IMR-90 (cell line): Measurements from ENCODE around the gene TBX20. TPM values are rescaled to one million over a fixed set of nuclear protein-coding genes. Genes with fewer than 3 reads are reported as not detected.
"Not testable (repeated sequence)": the region's sequence is repeated elsewhere in the genome, so short reads cannot be mapped to it uniquely, and the experiment has no call there.

Experiments
- ATAC-seq: fragments of 200-7000 bp; cut with Tn5 transposase; 2 replicates; pipeline ENCODE4 v1.9.1; 2020; ENCODE audit warnings: low read depth, mild to moderate bottlenecking, moderate library complexity
- BruUV-seq: library from RNA; stranded (reverse); fragments of 400-500 nt; replicated peaks from 2 replicates; lab custom pipeline; 2021; lab: Mats Ljungman, UMichigan
- CTCF ChIA-PET: fragments of 300-600 bp; formaldehyde crosslinking; extraction: SDS; loops from one replicate; lab custom pipeline; 2021; ENCODE audit warnings: antibody characterized with exemption; lab: Yijun Ruan, JAX
- POLR2A ChIA-PET: fragments of 300-600 bp; sonication (Branson Sonifier 250); formaldehyde crosslinking; loops from one replicate; lab custom pipeline; 2022; ENCODE audit warnings: antibody characterized with exemption; ENCODE audit not compliant: unreplicated experiment; lab: Charles Lee
- DNase-seq: peaks from one replicate; pipeline ENCODE4 v3.0.0; 2013
- H2AFZ ChIP-seq: replicated peaks from 2 replicates; pipeline ENCODE3; 2013; ENCODE audit warnings: low read length, mild to moderate bottlenecking; ENCODE audit not compliant: poor library complexity
- H2AK5ac ChIP-seq: 2 replicates; pipeline ENCODE4 v1.6.1; 2013; ENCODE audit warnings: low read depth, low read length, inconsistent platforms
- H2AK9ac ChIP-seq: replicated peaks from 2 replicates; pipeline ENCODE3; 2013; ENCODE audit warnings: mild to moderate bottlenecking, low read depth, low read length, moderate library complexity; ENCODE audit not compliant: poor library complexity
- H2BK120ac ChIP-seq: 2 replicates; pipeline ENCODE4 v1.6.1; 2013; ENCODE audit warnings: low read depth, low read length, inconsistent platforms
- H2BK15ac ChIP-seq: 3 replicates; pipeline ENCODE4 v1.6.1; 2013; ENCODE audit warnings: low read depth, low read length, inconsistent platforms
- H2BK20ac ChIP-seq: 2 replicates; pipeline ENCODE4 v1.6.1; 2013; ENCODE audit warnings: low read depth, mild to moderate bottlenecking, inconsistent platforms, low read length, moderate library complexity
- H2BK5ac ChIP-seq: 2 replicates; pipeline ENCODE4 v1.6.1; 2013; ENCODE audit warnings: mild to moderate bottlenecking, low read depth, low read length, inconsistent platforms; ENCODE audit not compliant: poor library complexity, severe bottlenecking
- H3K14ac ChIP-seq: replicated peaks from 2 replicates; pipeline ENCODE4 v1.6.1; 2013; ENCODE audit warnings: low read depth, low read length, inconsistent platforms
- H3K18ac ChIP-seq: 2 replicates; pipeline ENCODE4 v1.6.1; 2013; ENCODE audit warnings: low read depth, low read length, control low read depth
- H3K23ac ChIP-seq: 2 replicates; pipeline ENCODE4 v1.6.1; 2013; ENCODE audit warnings: low read depth, low read length, inconsistent platforms
- H3K27ac ChIP-seq: 2 replicates; pipeline ENCODE4 v1.5.1; 2013; ENCODE audit warnings: mild to moderate bottlenecking, control low read depth, low read length; ENCODE audit not compliant: insufficient read depth
- H3K27me3 ChIP-seq: 2 replicates; pipeline ENCODE4 v1.6.1; 2013; ENCODE audit warnings: low read length; ENCODE audit not compliant: control insufficient read depth, insufficient read depth
- H3K36me3 ChIP-seq: 2 replicates; pipeline ENCODE4 v1.6.1; 2013; ENCODE audit warnings: low read length, mixed read lengths; ENCODE audit not compliant: control insufficient read depth, insufficient read depth
- H3K4ac ChIP-seq: 2 replicates; pipeline ENCODE4 v1.6.1; 2013; ENCODE audit warnings: low read depth, low read length, inconsistent platforms
- H3K4me1 ChIP-seq: 2 replicates; pipeline ENCODE4 v1.6.1; 2013; ENCODE audit warnings: low read length, mixed read lengths; ENCODE audit not compliant: control insufficient read depth, insufficient read depth
- H3K4me2 ChIP-seq: 2 replicates; pipeline ENCODE4 v1.6.1; 2013; ENCODE audit warnings: low read depth, mild to moderate bottlenecking, control low read depth, low read length, moderate library complexity
- H3K4me3 ChIP-seq: 2 replicates; pipeline ENCODE4 v1.5.1; 2013; ENCODE audit warnings: low read depth, mild to moderate bottlenecking, control low read depth, low read length, moderate library complexity; ENCODE audit not compliant: insufficient read depth
- H3K56ac ChIP-seq: 2 replicates; pipeline ENCODE4 v1.6.1; 2013; ENCODE audit warnings: low read length, inconsistent platforms; ENCODE audit not compliant: insufficient read depth; ENCODE audit errors: extremely low read depth
- H3K79me1 ChIP-seq, 2 experiments: 2 replicates each; pipeline ENCODE4 v1.6.1; 2013; ENCODE audit warnings: low read length in 2 of 2, inconsistent platforms in 1 of 2, low read depth in 1 of 2
- H3K9ac ChIP-seq: 2 replicates; pipeline ENCODE4 v1.6.1; 2013; ENCODE audit warnings: low read depth, low read length, control low read depth
- H3K9me1 ChIP-seq: 2 replicates; pipeline ENCODE4 v1.6.1; 2013; ENCODE audit warnings: low read length, inconsistent platforms; ENCODE audit not compliant: insufficient read depth
- H3K9me3 ChIP-seq: 2 replicates; pipeline ENCODE4 v1.6.1; 2013; ENCODE audit warnings: low read length; ENCODE audit not compliant: control insufficient read depth, insufficient read depth
- H4K20me1 ChIP-seq: 2 replicates; pipeline ENCODE4 v1.6.1; 2013; ENCODE audit warnings: low read length, inconsistent platforms; ENCODE audit not compliant: insufficient read depth
- H4K5ac ChIP-seq: 2 replicates; pipeline ENCODE4 v1.6.1; 2013; ENCODE audit warnings: mild to moderate bottlenecking, low read depth, low read length, control low read depth
- H4K8ac ChIP-seq, 2 experiments: 2 replicates each; pipeline ENCODE4 v1.6.1; 2013; ENCODE audit warnings: low read depth in 2 of 2, low read length in 2 of 2, control low read depth in 1 of 2, inconsistent platforms in 1 of 2
- H4K91ac ChIP-seq: 2 replicates; pipeline ENCODE4 v1.6.1; 2013; ENCODE audit warnings: low read depth, low read length, inconsistent platforms; ENCODE audit not compliant: insufficient read depth
- BHLHE40 ChIP-seq: fragments of 150-350 bp; IDR thresholded peaks from 2 replicates; pipeline ENCODE4 v1.6.1; 2016; ENCODE audit warnings: mild to moderate bottlenecking, low read depth, low read length
- CHD1 ChIP-seq: IDR thresholded peaks from 2 replicates; pipeline ENCODE4 v1.6.1; 2012; ENCODE audit warnings: low read depth, low read length, improper control_type of control experiment
- ELK1 ChIP-seq: fragments of 150-350 bp; IDR thresholded peaks from 2 replicates; pipeline ENCODE4 v1.6.1; 2016; ENCODE audit warnings: low read depth, mild to moderate bottlenecking, low read length, moderate library complexity, borderline replicate concordance
- MAFK ChIP-seq: IDR thresholded peaks from 2 replicates; pipeline ENCODE4 v1.6.1; 2012; ENCODE audit warnings: low read depth, low read length, improper control_type of control experiment
- MXI1 ChIP-seq: IDR thresholded peaks from 2 replicates; pipeline ENCODE4 v1.6.1; 2012; ENCODE audit warnings: low read depth, mild to moderate bottlenecking, low read length, moderate library complexity, borderline replicate concordance
- NFE2L2 ChIP-seq: fragments of 150-350 bp; IDR thresholded peaks from 2 replicates; pipeline ENCODE4 v1.6.1; 2016; ENCODE audit warnings: low read depth, mild to moderate bottlenecking, low read length
- POLR2A ChIP-seq: IDR thresholded peaks from 2 replicates; pipeline ENCODE4 v1.6.1; 2012; ENCODE audit warnings: mild to moderate bottlenecking, low read depth, low read length
- RCOR1 ChIP-seq: IDR thresholded peaks from 2 replicates; pipeline ENCODE4 v1.6.1; 2012; ENCODE audit warnings: mild to moderate bottlenecking, low read length, improper control_type of control experiment; ENCODE audit not compliant: insufficient replicate concordance
- WGBS, 2 experiments: methylation state at CpG; one replicate each; pipeline versions ENCODE4 v1.1.5 to v1.1.7; 2013; ENCODE audit warnings: missing lambda C conversion rate in 2 of 2; ENCODE audit not compliant: insufficient read length in 1 of 2; ENCODE audit errors: extremely low coverage in 2 of 2; 5-methylcytosine and 5-hydroxymethylcytosine counted together
- dilution Hi-C: fragments of 300-500 bp; cut with HindIII; formaldehyde crosslinking; loops from one replicate; pipeline ENCODE4 v1.14.3; 2018; ENCODE audit warnings: low sequenced_read_pairs; ENCODE audit not compliant: unreplicated experiment
- in situ Hi-C: fragments of 300-500 bp; cut with MboI; formaldehyde crosslinking; loops from 3 replicates; pipeline ENCODE4 v1.14.3; 2019; ENCODE audit warnings: low sequenced_read_pairs, inconsistent platforms, mixed read lengths
- intact Hi-C: fragments of 100-400 bp; cut with micrococcal nuclease; formaldehyde crosslinking; loops from 2 replicates; pipeline ENCODE4 v1.10.0; 2022
- polyA plus RNA-seq, 3 experiments: library from polyadenylated mRNA; depleted of rRNA; stranded (reverse); fragments of >200 nt; gene quantifications; 2 replicates each; pipeline ENCODE4 v1.2.3, GENCODE V29; 2012; ENCODE audit warnings: low replicate concordance in 1 of 3
- total RNA-seq: library from RNA; depleted of rRNA; stranded (reverse); fragments of >200 nt; gene quantifications from 2 replicates; pipeline ENCODE4 v1.2.3, GENCODE V29; 2012

The TBX20 gene
- total and polyA plus RNA-seq, 2 of the 4 experiments (the other 2 are of a cell fraction), result 0.15 to 0.36 TPM

GRCh38 chr7:35185908-35186731 lies 67.8 kb downstream of the TBX20 start:
- peak; percentile 8 for DNase-seq
- Histone ChIP-seq H4K20me1 (no peaks in the 10 kb centered on the region), H2BK120ac (no peak overlapping the region), H3K14ac (no peak overlapping the region), H4K8ac (no peak overlapping the region), H3K4me1 (no peaks in the 10 kb centered on the region), H3K4me3 (peak overlapping the region; percentile 42), H3K9me1 (no peaks in the 10 kb centered on the region), H3K27me3 (peaks cover 8% of the 10 kb centered on the region; the same call in 1 of the 2 replicates), H4K91ac (no peak overlapping the region), H3K79me1 (no peaks in the 10 kb centered on the region), H3K36me3 (no peaks in the 10 kb centered on the region), H3K18ac (no peak overlapping the region), H2BK20ac (no peak overlapping the region), H2AFZ (peak overlapping the region; percentile 72), H2AK5ac (no peak overlapping the region), H2AK9ac (no peak overlapping the region), H3K4me2 (peak overlapping the region; percentile 70), H3K23ac (no peak overlapping the region), H3K56ac (no peak overlapping the region), H3K9me3 (no peaks in the 10 kb centered on the region), H3K4ac (no peak overlapping the region), H3K9ac (no peak overlapping the region), H4K5ac (no peak overlapping the region), H3K27ac (no peak overlapping the region), H2BK5ac (no peak overlapping the region), H2BK15ac (no peak overlapping the region)
- dilution Hi-C loops (no loop called here), intact Hi-C loops (loop anchor here (10.0 kb wide), 1 partner anchor 789 kb away; no protein-coding TSS in a partner anchor), in situ Hi-C loops (no loop called here)
- ChIA-PET CTCF (no interaction called here), POLR2A (no interaction called here)
- BruUV-seq, result no TSS peak
- 2% methylated on average over 19 of the region's 67 CpGs; no CpG with 5 or more reads in 1 of the 2 experiments for WGBS, 2 experiments
- TF ChIP-seq RCOR1 (no peak), NFE2L2 (no peak), CHD1 (no peak), MXI1 (no peak), POLR2A (no peak), ELK1 (no peak), BHLHE40 (no peak), MAFK (no peak)
- peak; percentile 72 for ATAC-seq

GRCh38 chr7:35185578-35185907 lies 68.4 kb downstream of the TBX20 start:
- DNase-seq, H3K14ac ChIP-seq, H3K18ac ChIP-seq, H3K9me1 ChIP-seq, H2AFZ ChIP-seq, H3K36me3 ChIP-seq, H4K91ac ChIP-seq, H3K27me3 ChIP-seq, H2AK5ac ChIP-seq, H3K9ac ChIP-seq, POLR2A ChIA-PET, H3K56ac ChIP-seq, H3K4ac ChIP-seq, H2BK120ac ChIP-seq, H4K20me1 ChIP-seq, H2BK15ac ChIP-seq, H4K8ac ChIP-seq, H4K5ac ChIP-seq, H2AK9ac ChIP-seq, H3K23ac ChIP-seq, BruUV-seq, H2BK5ac ChIP-seq, H2BK20ac ChIP-seq, dilution Hi-C loops, H3K27ac ChIP-seq, H3K9me3 ChIP-seq, ATAC-seq, H3K79me1 ChIP-seq, H3K4me1 ChIP-seq, H3K4me2 ChIP-seq, CTCF ChIA-PET, in situ Hi-C loops: not testable (repeated sequence)
- intact Hi-C loops, result loop anchor here (10.0 kb wide), 1 partner anchor 789 kb away; no protein-coding TSS in a partner anchor
- 0% methylated on average over 3 of the region's 14 CpGs; no CpG with 5 or more reads in 1 of the 2 experiments for WGBS, 2 experiments
- peak overlapping the region; percentile 28 for H3K4me3 ChIP-seq
